Natural killer cell treated with Interleukin-12 subunit alpha and Interleukin-12 subunit beta and Interleukin-15 and Interleukin-18, amount 100 ng/mL, for 72 hours (primary cell): ENCODE data around the gene DYNLT4. TPM values are rescaled to one million over a fixed set of nuclear protein-coding genes. Genes with fewer than 3 reads are reported as not detected.
"Not testable (repeated sequence)": the region's sequence is repeated elsewhere in the genome, so short reads cannot be mapped to it uniquely, and the experiment has no call there.

Source experiments
- ATAC-seq, 2 donors: fragments of 150-1000 bp; cut with Tn5 transposase in 1 of 2; sonication (Bioruptor Pico), chemical (Tn5 transposase) in 1 of 2; 2 replicates each; pipeline ENCODE4 v1.10.0; 2021
- DNase-seq: peaks from one replicate; pipeline ENCODE4 v3.0.0; 2022; ENCODE audit warnings: low spot score
- H3K27ac Mint-ChIP-seq, 2 donors: 1 replicate in 1 of 2; 2 replicates in 1 of 2; pipeline ENCODE4 v1.8.0; 2022; ENCODE audit warnings: mixed read lengths in 2 of 2, mild to moderate bottlenecking in 1 of 2, moderate library complexity in 1 of 2
- H3K27me3 Mint-ChIP-seq, 2 donors: 1 replicate in 1 of 2; 2 replicates in 1 of 2; pipeline ENCODE4 v1.8.0; 2022; ENCODE audit warnings: mixed read lengths in 2 of 2
- H3K36me3 Mint-ChIP-seq: one replicate; pipeline ENCODE4 v1.8.0; 2022; ENCODE audit warnings: mixed read lengths
- H3K4me1 Mint-ChIP-seq, 2 donors: 1 replicate in 1 of 2; 2 replicates in 1 of 2; pipeline ENCODE4 v1.8.0; 2022; ENCODE audit warnings: low read depth in 2 of 2, mixed read lengths in 2 of 2, mild to moderate bottlenecking in 1 of 2
- H3K4me3 Mint-ChIP-seq: one replicate; pipeline ENCODE4 v1.8.0; 2022; ENCODE audit warnings: mixed read lengths
- H3K9me3 Mint-ChIP-seq: 2 replicates; pipeline ENCODE4 v1.8.0; 2022; ENCODE audit warnings: mixed read lengths
- total RNA-seq, 2 donors: library from RNA; stranded (reverse); gene quantifications; one replicate each; pipeline ENCODE4 v1.2.3, GENCODE V29; 2022

Gene DYNLT4, protein sequence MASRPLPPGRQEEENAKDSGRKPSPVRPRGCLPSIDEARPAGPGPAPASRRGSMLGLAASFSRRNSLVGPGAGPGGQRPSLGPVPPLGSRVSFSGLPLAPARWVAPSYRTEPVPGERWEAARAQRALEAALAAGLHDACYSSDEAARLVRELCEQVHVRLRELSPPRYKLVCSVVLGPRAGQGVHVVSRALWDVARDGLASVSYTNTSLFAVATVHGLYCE
- total RNA-seq = not detected

DNA sequence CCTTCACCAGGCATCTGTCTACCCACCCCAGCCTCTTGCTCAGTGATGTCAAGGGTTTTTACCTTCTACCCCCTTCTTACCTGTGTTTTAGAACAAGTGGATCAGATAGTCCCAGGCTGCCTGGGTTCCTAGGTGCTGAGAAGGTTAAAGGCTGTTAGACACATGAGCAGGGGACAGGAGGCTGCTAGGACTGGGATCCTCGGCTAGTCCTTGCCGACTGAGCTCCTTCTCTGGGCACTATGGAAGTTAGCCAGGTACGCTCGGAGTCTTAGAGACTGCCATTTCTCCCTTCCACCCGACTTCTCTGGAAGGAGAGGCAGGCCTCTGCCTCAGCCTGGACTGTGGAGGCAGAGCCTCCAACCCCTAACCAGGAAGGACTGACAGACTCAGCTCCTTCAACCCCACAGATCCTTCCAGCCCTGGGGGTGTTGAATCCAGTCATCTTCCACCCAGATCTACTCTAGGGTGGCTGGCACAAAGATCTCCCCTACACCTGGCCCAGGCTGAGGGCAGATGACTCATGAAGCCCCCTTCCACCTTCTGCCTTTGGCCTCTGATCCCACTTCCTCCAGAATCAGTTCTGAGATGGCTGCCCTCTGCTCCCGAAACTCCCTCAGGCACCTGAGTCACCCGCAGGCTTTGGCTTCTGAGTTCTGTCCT, at the start of gene DYNLT4:
Gene DYNLT4, minus strand, starts transcription at position 648 of the 660 bp plus-strand sequence. CDS start 683 bp downstream, outside the sequence.
- ATAC-seq = no peak
- peak within 1 kb of the TSS; percentile 97 for H3K27ac Mint-ChIP-seq
- no peak for DNase-seq
- H3K4me1 Mint-ChIP-seq = peaks cover 42 to 49% of the 10 kb centered on the region in 2 donors
- no peaks in the 10 kb centered on the region for H3K27me3 Mint-ChIP-seq
- H3K36me3 Mint-ChIP-seq = peaks cover 5% of the 10 kb centered on the region
- no peaks in the 10 kb centered on the region for H3K9me3 Mint-ChIP-seq
- H3K4me3 Mint-ChIP-seq = peak within 1 kb of the TSS; percentile 80

DNA sequence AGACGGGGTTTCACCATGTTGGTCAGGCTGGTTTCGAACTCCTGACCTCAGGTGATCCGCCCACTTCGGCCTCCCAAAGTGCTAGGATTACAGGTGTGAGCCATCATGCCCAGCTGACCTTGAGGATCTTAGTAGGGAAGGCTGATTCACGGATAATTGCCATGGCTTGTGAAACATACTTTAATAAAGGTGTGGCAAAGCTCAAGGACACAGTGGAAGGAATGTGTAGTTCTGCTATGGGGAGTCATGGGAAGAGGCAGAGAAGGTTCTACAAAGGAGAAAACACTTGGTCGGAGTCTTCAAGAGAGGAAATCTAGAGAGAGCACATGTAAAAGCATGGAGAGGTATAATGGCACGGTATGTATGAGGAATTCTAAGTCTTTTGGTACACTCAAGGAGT, 48.6 kb upstream of the DYNLT4 start:
- DNase-seq = no peak
- Mint-ChIP-seq H3K4me1 (no peaks in the 10 kb centered on the region), H3K36me3 (peaks cover 6% of the 10 kb centered on the region), H3K9me3 (no peaks in the 10 kb centered on the region), H3K27ac (no peak overlapping the region), H3K4me3 (no peak overlapping the region), H3K27me3 (no peaks in the 10 kb centered on the region)
- ATAC-seq = no peak

DNA sequence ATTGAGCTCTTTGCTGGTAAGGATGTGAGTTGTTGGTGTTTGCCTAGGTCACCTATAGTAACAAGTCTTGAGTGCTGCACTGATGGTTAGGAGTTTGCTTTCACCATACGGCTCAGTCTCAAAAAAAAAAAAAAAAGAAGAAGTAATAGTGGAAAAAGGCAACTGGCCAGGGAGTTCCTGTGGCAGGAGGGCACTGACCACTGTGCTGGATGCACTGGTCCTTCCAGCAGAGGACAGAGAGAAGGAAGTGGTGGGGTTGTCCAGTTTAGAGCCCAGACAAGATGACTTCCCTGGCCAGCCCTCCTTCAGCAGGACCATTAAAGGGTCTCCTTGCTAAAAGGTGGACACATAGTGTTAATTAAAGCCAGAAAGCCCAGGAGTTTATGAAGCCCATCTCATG, 47.8 kb upstream of the DYNLT4 start:
- DNase-seq (no peak), ATAC-seq (no peak)
- Mint-ChIP-seq H3K4me1 (no peaks in the 10 kb centered on the region), H3K36me3 (peaks cover 6% of the 10 kb centered on the region), H3K4me3 (no peak overlapping the region), H3K27me3 (no peaks in the 10 kb centered on the region), H3K9me3 (no peaks in the 10 kb centered on the region), H3K27ac (no peak overlapping the region)

DNA sequence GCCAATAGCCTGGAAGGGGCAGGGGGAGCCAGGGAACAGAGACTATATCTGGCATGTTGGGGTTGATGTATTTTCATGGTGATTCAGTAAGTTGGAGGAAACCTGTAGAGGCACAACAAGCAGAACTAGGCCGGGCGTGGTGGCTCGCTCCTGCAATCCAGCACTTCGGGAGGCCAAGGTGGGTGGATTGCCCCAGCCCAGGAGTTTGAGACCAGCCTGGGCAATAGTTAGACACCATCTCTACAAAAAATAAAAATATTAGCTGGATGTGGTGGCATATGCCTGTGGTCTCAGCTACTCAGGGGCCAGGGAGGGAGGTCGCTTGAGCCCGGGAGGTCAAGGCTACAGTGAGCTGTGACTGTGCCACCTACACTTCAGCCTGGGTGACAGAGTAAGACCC, 46.0 kb upstream of the DYNLT4 start:
- no peak overlapping the region for H3K27ac Mint-ChIP-seq
- H3K27me3 Mint-ChIP-seq = no peaks in the 10 kb centered on the region
- H3K36me3 Mint-ChIP-seq = peaks cover 6% of the 10 kb centered on the region
- H3K4me3 Mint-ChIP-seq = no peak overlapping the region
- DNase-seq = no peak
- no peaks in the 10 kb centered on the region for H3K4me1 Mint-ChIP-seq
- no peak for ATAC-seq
- H3K9me3 Mint-ChIP-seq = no peaks in the 10 kb centered on the region

DNA sequence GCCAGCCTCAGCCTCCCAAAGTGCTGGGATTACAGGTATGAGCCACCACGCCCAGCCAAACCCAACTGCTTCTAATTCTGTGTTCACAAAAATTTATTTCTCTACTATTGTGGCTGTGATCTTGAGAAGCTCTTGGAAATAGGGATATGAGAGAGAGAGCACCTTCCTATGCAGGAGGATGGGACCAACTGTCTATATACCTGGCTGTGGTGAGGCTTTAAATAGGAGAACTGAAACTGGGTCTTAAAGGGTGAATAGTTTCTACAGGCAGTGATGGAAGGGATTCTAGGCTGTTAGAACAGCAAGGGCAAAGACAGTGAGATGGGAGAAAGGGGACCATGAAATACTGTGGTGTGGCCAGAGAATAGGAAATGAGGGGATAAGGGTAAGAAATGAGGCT, 44.2 kb upstream of the DYNLT4 start:
- ATAC-seq (no peak), DNase-seq (no peak)
- no peak overlapping the region for H3K27ac Mint-ChIP-seq
- H3K9me3 Mint-ChIP-seq = no peaks in the 10 kb centered on the region
- no peaks in the 10 kb centered on the region for H3K27me3 Mint-ChIP-seq
- H3K4me1 Mint-ChIP-seq = no peaks in the 10 kb centered on the region
- peaks cover 6% of the 10 kb centered on the region for H3K36me3 Mint-ChIP-seq
- H3K4me3 Mint-ChIP-seq = no peak overlapping the region

DNA sequence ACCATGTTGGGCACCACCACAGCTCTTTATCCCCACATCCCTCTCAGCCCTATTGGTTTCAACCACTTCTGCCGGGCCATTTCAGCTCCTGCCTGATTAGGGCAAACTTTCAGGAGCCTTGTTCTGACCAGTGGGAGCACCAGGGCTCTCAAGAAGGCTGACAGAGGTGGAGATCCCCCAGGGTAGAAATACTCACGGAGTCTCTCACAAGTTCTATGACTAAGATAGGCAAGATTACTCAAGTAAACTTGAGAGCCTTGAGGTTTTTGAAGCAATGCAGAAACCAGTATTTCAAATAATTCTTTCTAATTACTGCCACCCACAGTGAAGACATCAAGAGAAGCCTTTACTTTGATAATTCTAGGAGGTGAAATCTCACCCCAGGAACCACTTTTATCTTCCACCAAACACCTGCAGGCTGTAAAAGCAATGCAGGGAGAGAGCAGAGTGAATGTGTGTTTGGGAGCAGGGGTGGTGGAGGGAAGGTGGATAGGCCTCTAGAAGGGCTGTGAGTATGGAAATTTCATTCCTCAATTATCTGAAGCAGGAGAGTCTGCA, 42.5 kb upstream of the DYNLT4 start:
- no peak for ATAC-seq
- Mint-ChIP-seq H3K27ac (no peak overlapping the region), H3K27me3 (no peaks in the 10 kb centered on the region)

DNA sequence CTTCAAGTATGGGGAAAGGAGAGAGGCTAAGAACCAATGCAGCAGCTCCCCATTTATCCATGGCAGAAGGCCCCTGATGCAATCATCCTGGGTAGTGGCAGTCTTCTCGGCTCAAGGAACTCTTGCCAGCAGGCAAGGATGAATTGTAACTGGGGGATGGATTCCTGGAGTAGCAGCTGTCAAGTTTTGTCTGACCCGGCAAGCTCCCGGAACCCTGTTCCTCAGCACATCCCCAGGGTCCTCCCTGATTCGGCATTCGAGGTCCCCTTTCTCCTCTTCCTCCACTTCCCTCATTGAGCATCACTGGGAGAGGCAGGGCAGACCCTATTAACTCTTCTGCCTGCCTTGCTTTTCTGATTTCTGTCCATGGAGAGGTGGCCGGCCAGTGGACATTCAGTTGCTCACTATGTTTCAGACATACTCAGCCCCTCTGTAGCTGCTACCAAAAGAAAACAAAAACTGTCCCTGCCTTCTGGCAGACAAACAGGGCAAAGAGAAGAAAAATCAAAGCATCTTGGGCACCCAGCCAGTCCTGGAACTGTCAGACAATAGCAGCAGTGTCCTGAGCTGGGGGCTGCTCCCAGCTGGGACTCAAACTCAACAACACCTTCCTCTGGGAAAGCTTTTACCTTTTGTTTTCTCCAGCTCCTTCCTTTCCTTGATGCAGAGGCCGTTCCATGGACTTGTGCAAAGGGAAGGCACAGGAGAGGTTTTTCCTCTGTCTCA, 41.5 kb upstream of the DYNLT4 start:
- no peaks in the 10 kb centered on the region for H3K9me3 Mint-ChIP-seq

More for the DNA sequence above, 42.5 kb upstream of the DYNLT4 start:
- no peak for DNase-seq
- Mint-ChIP-seq H3K9me3 (no peaks in the 10 kb centered on the region), H3K36me3 (peaks cover 6% of the 10 kb centered on the region), H3K4me3 (no peak overlapping the region), H3K4me1 (no peaks in the 10 kb centered on the region)

DNA sequence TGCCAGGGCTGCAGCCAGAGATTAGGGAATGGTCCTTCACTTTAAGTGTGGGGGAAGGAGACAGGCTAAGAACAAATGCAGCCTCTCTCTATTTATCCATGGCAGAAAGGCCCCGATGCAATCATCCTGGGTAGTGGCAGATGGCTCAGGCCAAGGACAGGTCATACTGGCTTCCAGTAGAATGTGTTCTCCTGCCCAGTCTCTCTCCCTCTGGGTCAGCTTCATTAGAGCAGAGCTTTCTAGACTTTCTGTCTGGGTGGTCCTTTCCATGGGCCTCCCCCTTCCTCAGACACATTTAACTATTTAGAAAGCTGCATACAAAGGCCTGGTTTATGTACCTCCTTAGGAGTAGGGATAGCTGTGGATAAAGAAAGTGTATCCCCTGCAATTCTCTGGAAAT, 40.7 kb upstream of the DYNLT4 start:
- Mint-ChIP-seq H3K4me1 (no peaks in the 10 kb centered on the region), H3K9me3 (no peaks in the 10 kb centered on the region), H3K27ac (no peak overlapping the region), H3K36me3 (peaks cover 4% of the 10 kb centered on the region), H3K27me3 (peaks cover 0 to 3% of the 10 kb centered on the region in 2 donors), H3K4me3 (no peak overlapping the region)
- ATAC-seq = no peak
- no peak for DNase-seq

More for the DNA sequence above, 41.5 kb upstream of the DYNLT4 start:
- Mint-ChIP-seq H3K4me3 (no peak overlapping the region), H3K27me3 (peaks cover 0 to 3% of the 10 kb centered on the region in 2 donors), H3K4me1 (no peaks in the 10 kb centered on the region), H3K36me3 (peaks cover 6% of the 10 kb centered on the region), H3K27ac (no peak overlapping the region)
- ATAC-seq (no peak), DNase-seq (no peak)

DNA sequence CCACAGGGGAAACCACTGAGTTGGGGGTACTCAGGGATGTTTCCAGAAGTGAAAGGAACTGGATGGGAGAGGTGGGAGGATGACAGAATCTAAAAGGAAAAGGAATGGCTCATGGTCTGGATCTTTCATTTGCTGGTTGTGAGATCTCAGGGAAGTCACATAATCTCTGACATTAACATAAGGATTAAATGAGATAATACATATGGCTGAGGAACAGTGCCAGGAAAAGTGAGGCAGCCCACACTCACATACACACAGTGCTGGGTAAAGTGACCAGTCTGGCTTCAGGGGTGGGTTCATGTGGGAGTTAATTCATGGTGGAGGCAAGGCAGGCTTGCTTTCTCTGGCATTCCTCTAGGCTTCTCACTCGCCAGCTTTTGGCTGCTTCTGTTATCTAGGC, 39.8 kb upstream of the DYNLT4 start:
- peaks cover 1 to 7% of the 10 kb centered on the region in 2 donors for H3K27me3 Mint-ChIP-seq
- DNase-seq = no peak
- no peaks in the 10 kb centered on the region for H3K36me3 Mint-ChIP-seq
- peaks cover 0 to 2% of the 10 kb centered on the region in 2 donors for H3K4me1 Mint-ChIP-seq
- ATAC-seq = no peak
- no peak overlapping the region for H3K4me3 Mint-ChIP-seq
- H3K9me3 Mint-ChIP-seq = no peaks in the 10 kb centered on the region
- no peak overlapping the region for H3K27ac Mint-ChIP-seq

DNA sequence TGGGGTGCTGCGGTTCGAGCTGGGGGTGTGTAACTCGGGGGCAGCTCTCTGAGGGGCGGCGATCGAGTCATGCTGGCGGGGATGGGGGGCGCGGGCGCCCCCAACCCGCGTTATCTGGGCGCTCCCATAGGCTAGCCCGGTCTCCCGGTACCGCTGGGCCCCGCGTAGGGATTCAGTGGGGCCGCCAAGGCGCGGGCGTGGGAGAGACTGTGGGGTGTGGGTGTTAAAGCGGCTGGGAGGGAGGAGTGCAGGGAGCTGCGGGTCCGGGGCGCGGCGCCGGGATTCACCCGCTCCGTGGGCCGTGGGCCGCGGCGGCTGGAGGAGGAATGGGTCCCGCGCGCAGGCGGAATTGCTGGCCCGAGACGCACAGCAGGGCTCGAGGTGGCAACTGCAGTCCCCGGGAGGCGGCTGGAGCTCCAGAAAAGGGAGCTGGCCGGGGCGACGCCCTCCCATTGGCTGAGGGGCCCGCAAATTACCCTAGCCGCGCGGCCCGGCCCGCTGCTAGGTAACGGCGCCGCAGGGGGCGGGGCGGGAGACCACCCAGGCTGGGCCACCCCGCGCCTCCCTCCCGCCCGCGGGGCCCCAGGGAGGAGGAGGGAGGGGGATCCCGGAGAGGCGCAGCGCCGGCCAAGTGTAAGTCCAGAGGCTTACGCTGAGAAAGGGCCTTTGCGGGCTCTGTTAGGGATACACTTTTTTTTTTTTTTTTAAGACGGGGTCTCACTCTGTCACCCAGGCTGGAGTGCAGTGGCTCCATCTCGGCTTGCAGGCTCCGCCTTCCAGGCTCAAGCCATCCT, 35.9 kb upstream of the DYNLT4 start, which contains the start of gene PTCH2:
Gene PTCH2, minus strand, starts transcription at position 392 of the 794 bp plus-strand sequence. Its CDS starts 321 bp downstream, at position 71.
- Mint-ChIP-seq H3K27ac (peak within 1 kb of the TSS in 1 of 2 donors; percentile 71), H3K36me3 (no peaks in the 10 kb centered on the region), H3K4me1 (peaks cover 0 to 2% of the 10 kb centered on the region in 2 donors), H3K4me3 (no peak within 1 kb of the TSS), H3K9me3 (no peaks in the 10 kb centered on the region), H3K27me3 (peaks cover 12 to 17% of the 10 kb centered on the region in 2 donors)
- DNase-seq (no peak), ATAC-seq (peak; percentile 57 to 64)

DNA sequence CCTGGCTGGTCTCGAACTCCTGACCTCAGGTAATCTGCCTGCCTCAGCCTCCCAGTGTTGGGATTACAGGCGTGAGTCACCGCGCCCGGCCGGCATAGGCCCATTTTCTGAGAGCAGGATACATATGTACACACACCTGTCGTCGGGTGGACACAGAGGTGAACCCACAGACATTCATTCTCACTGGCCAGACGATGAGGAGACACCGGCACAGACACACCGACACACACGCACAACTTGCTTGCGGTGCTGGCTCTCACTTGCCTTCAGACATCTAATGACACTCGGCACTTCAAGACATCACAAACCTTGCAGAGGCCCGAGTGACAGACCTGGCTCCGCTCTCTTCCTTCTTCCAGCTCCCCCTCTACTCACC, 35.3 kb upstream of the DYNLT4 start:
- peaks cover 12 to 17% of the 10 kb centered on the region in 2 donors for H3K27me3 Mint-ChIP-seq
- H3K27ac Mint-ChIP-seq = no peak overlapping the region
- H3K4me1 Mint-ChIP-seq = peaks cover 0 to 2% of the 10 kb centered on the region in 2 donors
- H3K9me3 Mint-ChIP-seq = no peaks in the 10 kb centered on the region
- DNase-seq (no peak), ATAC-seq (peak; percentile 7 to 13)
- H3K36me3 Mint-ChIP-seq = no peaks in the 10 kb centered on the region
- H3K4me3 Mint-ChIP-seq = no peak overlapping the region

DNA sequence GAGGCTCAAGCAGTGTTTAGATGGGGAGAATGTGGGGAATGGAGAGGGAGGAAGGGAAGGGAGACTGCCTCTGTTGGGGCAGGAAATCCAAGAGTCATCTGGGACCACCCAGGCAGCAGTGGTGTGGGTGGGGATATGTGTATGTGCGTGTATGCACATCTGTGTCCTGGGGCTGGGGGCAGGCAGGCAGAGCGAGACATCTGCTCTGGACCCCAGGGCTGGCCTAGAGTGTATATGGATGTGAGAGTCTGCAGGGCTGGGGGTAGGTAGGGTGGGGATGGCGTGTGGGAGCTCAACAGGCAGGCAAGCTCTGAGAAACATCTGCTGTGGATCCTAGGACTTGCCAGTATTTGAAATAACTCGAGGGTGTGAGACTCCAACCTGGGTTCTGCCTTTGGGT, 32.4 kb upstream of the DYNLT4 start:
- H3K9me3 Mint-ChIP-seq = no peaks in the 10 kb centered on the region
- peaks cover 0 to 5% of the 10 kb centered on the region in 2 donors for H3K4me1 Mint-ChIP-seq
- ATAC-seq (no peak), DNase-seq (no peak)
- peaks cover 12 to 17% of the 10 kb centered on the region in 2 donors for H3K27me3 Mint-ChIP-seq
- H3K4me3 Mint-ChIP-seq = no peak overlapping the region
- H3K36me3 Mint-ChIP-seq = no peaks in the 10 kb centered on the region
- H3K27ac Mint-ChIP-seq = no peak overlapping the region

DNA sequence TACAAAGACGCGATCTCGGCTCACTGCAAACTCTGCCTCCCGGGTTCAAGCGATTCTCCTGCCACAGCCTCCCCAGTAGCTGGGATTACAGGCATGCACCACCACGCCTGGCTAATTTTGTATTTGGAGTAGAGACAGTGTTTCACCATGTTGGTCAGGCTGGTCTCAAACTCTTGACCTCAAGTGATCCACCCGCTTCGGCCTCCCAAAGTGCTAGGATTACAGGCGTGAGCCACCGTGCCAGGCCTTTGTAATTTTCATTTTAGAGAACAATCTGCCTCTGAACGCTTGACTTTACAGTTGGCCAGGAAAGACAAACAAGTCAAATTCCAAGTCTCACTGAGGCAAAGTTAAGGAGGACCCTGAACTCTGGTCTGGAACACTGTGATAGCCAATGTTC, 31.1 kb upstream of the DYNLT4 start:
- not testable (repeated sequence) for H3K27ac Mint-ChIP-seq, H3K36me3 Mint-ChIP-seq, H3K4me1 Mint-ChIP-seq, ATAC-seq, DNase-seq, H3K4me3 Mint-ChIP-seq, H3K9me3 Mint-ChIP-seq
- H3K27me3 Mint-ChIP-seq = peaks cover 12 to 14% of the 10 kb centered on the region in 2 donors
